ENCODE results near the gene EHMT2.
A peak's percentile ranks its signal among the peaks of the same experiment; 100 is the strongest.
"Not testable (repeated sequence)": the region's sequence is repeated elsewhere in the genome, so short reads cannot be mapped to it uniquely, and the experiment has no call there.

EHMT2 gene

DNA sequence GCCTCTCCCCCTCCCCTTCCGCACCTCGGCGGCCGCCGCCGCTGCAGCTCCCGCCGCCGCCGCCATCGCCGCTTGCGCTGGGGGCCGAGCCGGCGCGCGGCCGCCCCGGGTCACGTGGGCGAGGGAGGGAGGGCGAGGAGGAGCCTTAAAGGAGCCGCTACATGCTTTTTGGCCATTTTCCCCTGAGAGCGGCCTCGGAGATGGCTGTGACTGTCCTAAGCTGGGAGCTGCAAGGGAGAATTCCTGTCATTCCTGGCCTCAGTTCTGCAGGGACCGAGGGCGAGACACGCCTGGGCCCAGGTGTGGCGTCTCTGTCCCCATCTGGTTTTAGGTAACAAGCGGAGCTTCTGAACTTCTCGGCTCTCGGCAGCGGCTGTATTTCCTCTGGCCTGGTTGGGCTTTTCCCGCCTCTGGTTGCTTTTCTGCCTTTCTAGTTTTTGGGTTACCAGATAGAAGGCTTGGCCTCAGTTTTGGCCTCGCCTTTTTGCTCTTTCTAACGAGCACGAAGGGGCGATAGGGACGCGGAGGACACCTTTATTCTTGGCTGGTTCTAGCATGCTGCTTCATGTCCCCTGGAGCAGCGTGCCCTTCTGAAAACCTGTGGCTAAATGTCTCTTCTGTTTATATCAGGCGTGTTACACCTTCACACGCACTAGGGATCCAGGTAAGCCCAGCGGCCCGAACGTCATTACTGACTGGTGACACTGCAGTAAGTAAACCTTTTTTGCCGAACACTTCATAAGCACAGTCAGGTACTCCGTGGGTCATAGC, at the start of gene EHMT2:
Gene EHMT2 (minus strand): TSS at position 87 of the 771 bp plus-strand sequence. CDS start 21 bp downstream, at position 66.
- peak; percentile 69 for DNase-seq (ENCODE audit: low read depth)

DNA sequence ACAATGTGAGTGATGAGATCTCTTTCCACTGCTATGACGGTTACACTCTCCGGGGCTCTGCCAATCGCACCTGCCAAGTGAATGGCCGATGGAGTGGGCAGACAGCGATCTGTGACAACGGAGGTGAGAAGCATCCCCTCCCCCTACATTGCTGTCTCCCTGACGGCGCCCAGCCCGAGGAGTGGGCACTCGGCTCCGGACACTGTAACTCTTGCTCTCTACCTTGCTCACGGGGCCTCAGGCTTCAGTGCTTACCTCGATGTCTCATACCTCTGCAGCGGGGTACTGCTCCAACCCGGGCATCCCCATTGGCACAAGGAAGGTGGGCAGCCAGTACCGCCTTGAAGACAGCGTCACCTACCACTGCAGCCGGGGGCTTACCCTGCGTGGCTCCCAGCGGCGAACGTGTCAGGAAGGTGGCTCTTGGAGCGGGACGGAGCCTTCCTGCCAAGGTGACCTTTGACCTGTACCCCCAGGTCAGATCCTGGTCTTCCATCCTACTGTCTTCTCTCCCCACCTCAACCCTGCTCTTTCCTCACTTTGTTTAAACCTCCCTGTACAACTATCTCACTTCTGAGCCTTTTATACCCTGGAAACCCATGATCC, 49.7 kb upstream of the EHMT2 start:
- no peak for DNase-seq (ENCODE audit: low read depth)

DNA sequence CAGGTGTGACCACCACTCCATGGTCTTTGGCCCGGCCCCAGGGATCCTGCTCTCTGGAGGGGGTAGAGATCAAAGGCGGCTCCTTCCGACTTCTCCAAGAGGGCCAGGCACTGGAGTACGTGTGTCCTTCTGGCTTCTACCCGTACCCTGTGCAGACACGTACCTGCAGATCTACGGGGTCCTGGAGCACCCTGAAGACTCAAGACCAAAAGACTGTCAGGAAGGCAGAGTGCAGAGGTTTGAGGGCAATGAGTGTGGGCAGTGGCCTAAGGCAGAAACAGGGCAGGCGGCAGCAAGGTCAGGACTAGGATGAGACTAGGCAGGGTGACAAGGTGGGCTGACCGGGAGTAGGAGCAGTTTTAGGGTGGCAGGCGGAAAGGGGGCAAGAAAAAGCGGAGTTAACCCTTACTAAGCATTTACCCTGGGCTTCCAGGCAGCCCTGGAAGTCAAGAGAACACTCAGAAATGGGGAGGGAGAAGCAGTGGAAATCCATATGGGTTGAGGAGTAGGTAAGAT, 48.9 kb upstream of the EHMT2 start:
- DNase-seq (ENCODE audit: low read depth), result no peak

DNA sequence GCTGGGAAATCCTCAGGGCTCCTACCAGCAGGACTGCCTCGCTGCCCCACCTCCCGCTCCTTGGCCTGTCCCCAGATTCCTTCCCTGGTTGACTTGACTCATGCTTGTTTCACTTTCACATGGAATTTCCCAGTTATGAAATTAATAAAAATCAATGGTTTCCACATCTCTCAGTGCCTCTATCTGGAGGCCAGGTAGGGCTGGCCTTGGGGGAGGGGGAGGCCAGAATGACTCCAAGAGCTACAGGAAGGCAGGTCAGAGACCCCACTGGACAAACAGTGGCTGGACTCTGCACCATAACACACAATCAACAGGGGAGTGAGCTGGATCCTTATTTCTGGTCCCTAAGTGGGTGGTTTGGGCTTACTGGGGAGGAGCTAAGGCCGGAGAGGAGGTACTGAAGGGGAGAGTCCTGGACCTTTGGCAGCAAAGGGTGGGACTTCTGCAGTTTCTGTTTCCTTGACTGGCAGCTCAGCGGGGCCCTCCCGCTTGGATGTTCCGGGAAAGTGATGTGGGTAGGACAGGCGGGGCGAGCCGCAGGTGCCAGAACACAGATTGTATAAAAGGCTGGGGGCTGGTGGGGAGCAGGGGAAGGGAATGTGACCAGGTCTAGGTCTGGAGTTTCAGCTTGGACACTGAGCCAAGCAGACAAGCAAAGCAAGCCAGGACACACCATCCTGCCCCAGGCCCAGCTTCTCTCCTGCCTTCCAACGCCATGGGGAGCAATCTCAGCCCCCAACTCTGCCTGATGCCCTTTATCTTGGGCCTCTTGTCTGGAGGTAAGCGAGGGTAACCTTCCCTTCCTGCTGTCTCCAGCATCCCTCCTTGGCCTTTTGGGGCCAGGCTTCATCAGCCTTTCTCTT, 48.2 kb upstream of the EHMT2 start, which contains the start of gene CFB:
Gene CFB (plus strand): TSS at position 589 of the 863 bp plus-strand sequence. CDS start 127 bp downstream, at position 716.
- no peak for DNase-seq (ENCODE audit: low read depth)

DNA sequence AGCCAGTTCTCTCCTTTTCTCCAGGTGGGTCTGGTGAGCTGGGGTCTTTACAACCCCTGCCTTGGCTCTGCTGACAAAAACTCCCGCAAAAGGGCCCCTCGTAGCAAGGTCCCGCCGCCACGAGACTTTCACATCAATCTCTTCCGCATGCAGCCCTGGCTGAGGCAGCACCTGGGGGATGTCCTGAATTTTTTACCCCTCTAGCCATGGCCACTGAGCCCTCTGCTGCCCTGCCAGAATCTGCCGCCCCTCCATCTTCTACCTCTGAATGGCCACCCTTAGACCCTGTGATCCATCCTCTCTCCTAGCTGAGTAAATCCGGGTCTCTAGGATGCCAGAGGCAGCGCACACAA, 47.6 kb upstream of the EHMT2 start:
- DNase-seq (ENCODE audit: low read depth), result no peak

DNA sequence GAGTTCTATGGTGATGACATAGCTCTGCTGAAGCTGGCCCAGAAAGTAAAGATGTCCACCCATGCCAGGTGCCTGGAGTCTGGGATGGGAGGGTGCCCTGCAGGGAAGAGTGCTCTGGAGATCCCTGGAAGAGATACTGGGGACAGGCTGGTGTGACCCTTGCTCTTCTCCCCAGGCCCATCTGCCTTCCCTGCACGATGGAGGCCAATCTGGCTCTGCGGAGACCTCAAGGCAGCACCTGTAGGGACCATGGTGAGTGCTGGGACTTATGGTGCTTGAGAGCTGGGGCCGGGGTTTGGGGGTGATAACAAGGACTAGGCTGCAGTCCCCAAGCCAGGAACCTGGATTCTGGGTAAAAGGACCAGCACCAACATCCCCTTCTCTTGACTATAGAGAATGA, 46.2 kb upstream of the EHMT2 start:
- DNase-seq (ENCODE audit: low read depth), result no peak

DNA sequence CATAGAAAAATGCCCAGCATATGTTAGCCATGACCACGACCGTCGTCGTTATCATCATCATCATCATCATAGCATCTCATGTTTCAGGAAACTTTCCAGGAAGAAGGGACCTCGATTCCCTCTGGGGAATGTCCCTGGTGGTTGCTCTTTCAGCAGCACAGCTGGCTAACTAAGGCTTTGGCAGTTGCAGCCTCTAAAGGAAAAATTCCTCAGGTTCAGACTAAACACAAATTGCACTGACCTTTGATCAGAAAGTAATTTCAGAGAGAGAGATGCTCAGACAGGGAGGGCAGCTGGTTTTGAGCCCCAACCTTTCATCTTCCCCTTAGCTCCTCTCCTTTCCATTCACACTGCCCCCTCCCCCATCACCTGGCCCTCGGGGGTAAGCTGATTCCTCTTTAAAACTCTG, 42.8 kb upstream of the EHMT2 start:
- DNase-seq (ENCODE audit: low read depth), result no peak

DNA sequence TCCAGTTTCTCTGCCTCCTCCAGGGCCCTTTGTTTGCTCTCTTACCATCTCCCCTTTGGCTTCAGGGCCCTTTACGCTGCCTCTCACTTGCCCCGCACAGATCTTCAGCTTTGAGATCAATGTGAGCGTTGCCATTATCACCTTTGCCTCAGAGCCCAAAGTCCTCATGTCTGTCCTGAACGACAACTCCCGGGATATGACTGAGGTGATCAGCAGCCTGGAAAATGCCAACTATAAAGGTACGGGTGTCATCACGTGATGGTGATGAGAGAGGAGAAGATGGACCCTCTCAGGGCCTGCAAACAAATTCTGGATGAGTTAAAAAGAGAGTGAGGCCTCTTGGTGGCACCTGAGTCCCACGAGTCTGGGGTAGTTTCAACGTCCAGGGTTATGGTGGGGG, 38.3 kb upstream of the EHMT2 start:
- no peak for DNase-seq (ENCODE audit: low read depth)

DNA sequence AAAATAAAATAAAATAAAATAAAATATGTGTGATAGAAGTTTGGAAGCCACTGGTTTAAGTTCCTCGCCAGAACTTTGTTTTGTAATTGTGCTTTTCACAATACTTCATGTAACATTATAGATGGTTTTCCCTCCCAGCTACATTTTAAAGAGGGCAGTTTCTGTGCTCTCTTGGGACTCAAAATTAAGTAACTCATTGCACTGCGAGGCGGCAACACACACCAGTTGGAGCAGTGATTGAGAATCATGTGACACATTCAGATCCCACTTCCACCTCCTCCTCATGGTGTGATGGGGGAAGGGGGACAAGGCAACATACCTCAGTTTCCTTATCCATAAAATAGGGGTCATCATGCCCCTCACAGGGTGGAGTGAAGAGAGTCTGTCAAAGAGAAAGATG, 37.5 kb upstream of the EHMT2 start:
- DNase-seq (ENCODE audit: low read depth), result no peak

DNA sequence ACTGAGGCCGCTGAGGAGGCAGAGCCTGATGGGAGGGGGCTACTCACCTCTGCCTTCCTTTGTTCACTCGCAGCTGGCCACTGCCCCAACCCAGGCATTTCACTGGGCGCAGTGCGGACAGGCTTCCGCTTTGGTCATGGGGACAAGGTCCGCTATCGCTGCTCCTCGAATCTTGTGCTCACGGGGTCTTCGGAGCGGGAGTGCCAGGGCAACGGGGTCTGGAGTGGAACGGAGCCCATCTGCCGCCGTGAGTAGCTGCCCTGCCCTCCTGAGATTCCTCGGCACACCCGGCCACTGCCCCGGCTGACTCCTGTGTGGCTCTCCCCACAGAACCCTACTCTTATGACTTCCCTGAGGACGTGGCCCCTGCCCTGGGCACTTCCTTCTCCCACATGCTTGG, 36.0 kb upstream of the EHMT2 start:
- no peak for DNase-seq (ENCODE audit: low read depth)

DNA sequence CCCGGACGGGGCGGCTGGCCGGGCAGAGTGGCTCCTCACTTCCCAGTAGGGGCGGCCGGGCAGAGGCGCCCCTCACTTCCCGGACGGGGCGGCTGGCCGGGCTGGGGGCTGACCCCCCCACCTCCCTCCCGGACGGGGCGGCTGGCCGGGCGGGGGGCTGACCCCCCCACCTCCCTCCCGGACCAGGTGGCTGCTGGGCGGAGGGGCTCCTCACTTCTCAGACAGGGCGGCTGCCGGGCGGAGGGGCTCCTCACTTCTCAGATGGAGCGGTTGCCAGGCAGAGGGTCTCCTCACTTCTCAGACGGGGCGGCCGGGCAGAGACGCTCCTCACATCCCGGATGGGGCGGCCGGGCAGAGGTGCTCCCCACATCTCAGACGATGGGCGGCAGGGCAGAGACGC, 34.6 kb upstream of the EHMT2 start:
- not testable (repeated sequence) for DNase-seq (ENCODE audit: low read depth)

DNA sequence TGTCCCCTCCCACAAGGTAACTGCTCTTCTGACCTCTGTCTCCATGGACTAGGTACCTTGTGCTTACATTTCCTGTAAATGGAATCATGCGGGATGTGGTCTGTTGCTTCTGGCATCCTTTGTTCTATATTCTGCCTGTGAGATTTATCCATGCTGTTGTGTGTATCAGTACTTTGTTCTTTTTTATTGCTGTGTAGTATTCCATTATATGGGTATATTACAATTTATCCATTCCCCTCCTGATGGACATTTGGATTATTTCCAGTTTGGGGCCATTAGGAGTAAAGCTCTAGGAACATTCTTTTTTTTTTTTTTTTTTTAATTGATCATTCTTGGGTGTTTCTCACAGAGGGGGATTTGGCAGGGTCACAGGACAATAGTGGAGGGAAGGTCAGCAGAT, 33.5 kb upstream of the EHMT2 start:
- no peak for DNase-seq (ENCODE audit: low read depth)

DNA sequence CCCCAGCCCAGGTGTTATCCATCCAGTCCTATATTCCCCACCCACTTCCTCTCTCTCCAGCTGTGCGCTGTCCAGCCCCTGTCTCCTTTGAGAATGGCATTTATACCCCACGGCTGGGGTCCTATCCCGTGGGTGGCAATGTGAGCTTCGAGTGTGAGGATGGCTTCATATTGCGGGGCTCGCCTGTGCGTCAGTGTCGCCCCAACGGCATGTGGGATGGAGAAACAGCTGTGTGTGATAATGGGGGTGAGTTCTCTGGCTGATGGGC, 31.1 kb upstream of the EHMT2 start:
- no peak for DNase-seq (ENCODE audit: low read depth)

DNA sequence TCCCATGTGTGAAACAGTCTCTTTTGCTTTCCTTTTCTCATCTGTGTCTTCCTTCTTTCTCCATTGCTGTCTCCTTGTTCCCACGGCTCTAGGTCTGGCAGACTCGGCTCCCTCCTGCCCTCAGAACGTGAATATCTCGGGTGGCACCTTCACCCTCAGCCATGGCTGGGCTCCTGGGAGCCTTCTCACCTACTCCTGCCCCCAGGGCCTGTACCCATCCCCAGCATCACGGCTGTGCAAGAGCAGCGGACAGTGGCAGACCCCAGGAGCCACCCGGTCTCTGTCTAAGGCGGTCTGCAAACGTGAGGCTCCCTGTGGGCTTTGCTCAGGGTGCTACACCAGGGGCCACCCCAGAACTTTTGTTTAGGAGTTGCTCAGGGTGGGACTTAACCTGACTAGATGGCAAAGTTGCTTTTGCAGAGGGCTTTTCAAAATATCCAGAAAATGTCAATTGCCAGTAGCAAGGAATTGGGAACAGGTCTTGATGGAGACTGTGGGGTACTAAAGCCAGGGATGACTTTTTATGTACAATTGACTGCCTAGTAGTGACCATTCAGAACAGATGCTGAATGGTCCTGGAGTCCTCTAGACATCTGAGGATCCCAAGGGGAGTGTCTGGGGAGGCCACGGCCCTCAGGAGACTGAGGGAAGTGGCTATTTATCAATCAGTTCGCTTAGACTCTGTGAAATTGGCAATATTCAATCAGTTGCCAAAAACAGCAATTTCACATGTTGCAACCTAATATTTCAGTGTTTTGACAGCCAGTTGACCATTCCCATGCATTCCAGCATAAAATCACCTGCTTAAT, 30.6 kb upstream of the EHMT2 start:
- DNase-seq (ENCODE audit: low read depth), result no peak

DNA sequence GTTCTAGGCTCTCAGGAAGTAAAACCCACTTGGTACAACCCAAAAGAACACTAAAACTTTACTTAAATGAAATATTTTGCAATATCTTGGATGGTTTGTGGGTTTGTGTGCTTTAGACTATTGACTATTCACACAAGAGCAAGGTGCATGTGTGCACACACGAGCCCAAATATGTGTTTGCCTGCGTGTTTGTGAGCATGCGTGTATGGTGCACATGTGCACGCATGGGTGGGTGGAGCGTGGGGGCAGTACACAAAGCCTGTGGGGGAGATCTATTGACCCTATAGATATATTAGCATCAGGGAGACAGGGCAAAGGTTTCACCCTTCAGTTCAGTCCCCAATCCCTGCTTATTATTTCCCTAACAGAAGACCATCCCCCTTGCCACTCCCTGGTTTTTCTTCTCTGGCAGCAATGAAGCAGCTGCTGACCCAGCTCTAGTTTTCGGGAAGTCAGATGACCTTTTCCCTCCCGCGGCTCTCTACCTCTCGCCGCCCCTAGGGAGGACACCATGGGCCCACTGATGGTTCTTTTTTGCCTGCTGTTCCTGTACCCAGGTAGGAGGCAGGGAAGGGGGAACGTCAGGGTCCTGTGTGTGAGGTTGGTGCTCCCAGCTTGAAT, 29.9 kb upstream of the EHMT2 start, which contains the start of gene C2:
Gene C2 (plus strand): TSS at position 476 of the 621 bp plus-strand sequence. CDS start 36 bp downstream, at position 512.
- DNase-seq (ENCODE audit: low read depth), result no peak

DNA sequence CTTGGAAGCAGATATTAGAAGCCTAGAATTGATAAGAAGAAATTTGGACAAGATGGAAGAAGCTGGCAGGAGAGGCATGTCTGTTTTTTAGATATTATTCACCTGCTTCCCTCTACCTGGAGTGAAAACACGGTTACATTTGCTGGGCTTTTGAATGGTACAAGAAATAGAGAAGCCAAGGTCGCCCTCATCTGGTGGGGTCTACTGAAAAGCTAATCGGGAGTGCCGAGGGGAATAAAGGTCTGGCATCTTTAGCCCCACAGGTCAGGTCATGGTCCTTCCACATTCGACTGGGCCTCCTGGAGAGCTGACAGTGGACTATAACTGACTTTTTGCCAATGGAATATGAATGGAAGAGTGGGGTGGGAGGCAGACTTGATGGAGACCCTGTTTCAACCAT, 25.4 kb upstream of the EHMT2 start:
- DNase-seq (ENCODE audit: low read depth), result no peak

DNA sequence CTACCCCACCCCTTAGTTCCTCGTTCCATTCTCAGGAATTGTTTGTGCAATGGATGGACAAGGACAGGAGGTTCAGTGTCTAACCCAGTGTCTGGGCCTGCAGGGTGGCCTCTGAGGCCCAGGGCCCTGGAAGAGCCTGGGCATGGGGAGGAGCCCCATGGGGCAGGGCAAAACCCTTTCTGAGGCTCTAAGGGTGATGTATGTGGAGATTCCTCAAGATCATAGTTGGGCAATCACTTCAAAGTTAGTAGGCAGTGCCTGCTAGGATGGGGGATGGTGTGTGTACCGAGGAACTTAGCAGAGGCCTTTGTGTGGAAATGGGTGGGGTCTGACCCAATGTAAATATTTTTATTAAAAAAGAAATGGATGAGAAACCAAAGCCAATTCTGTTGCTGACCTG, 23.3 kb upstream of the EHMT2 start:
- no peak for DNase-seq (ENCODE audit: low read depth)

DNA sequence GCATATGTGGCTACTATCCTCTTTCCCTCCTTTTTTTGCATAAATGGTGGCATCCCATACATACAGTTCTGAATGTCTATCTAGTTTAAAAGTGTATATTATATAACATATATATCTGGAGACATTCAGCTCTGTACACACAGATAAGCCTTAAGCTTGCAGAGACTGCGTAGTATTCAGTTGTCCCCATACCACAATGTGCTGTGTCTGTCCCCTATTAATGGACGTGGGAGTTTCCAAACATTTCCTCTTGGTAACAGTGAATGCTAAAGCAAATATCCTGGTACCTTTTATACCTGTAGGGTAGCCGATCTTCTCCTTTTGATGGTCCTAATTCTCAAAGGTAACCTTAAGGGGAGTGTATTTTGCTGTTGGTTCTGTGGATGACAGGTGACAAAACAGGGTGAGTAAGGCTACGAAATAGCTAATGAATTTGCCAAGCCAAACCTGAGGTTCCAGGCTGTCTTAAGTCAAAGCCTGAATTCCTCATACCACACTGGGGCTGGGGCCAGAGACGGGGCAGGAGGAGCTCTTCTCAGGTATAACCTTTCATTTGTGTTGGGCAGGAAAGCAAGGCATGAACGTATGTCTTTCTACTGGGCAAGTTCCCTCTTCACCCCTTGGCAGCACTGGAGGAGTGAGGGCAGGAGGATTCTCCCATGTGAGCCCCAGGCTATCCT, 22.3 kb upstream of the EHMT2 start:
- DNase-seq (ENCODE audit: low read depth), result no peak

DNA sequence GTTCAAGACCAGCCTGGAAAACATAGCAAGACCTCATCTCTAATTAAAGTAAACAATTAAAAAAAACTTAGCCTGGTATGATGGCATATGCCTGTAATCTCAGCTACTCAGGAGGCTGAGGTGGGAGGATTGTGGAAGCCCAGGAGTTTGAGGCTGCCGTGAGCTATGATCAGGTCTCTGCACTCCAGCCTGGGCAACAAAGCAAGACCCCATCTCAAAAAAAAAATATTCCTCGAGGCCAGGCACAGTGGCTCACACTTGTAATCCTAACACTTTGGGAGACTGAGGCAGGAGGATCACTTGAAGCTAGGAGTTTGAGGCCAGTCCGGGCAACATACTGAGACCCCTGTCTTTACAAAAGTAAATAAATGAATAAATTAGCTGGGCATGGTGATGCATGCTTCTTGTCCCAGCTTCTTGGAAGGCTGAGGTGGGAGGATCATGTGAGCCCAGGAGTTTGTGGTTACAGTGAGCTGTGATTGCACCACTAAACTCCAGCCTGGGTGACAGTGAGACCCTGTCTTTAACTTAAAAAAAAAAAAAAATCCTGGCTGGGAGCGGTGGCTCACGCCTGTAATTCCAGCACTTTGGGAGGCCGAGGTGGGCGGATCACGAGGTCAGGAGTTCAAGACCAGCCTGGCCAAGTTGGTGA, 20.7 kb upstream of the EHMT2 start:
- no peak for DNase-seq (ENCODE audit: low read depth)

DNA sequence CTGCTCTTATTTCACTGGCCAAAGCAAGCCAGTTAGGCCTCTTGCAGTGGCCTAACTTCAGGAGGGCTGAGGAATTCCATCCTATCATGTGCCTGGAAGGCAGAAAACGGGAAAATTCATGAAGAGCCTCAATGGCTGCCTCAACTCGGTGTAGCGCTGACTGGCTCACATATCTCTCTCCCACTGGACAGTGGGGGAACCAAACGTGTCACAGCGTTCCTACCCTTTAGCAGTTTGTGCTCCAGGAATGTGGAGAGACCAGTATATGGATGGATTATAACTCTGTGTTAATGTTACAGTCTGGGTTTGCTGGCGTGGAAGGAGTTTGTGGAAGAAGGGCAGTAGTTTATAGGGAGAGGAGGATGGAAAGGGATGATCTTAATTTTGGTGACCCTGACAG, 18.3 kb upstream of the EHMT2 start:
- no peak for DNase-seq (ENCODE audit: low read depth)

All from stimulated activated CD8-positive, alpha-beta memory T cell treated with anti-CD3 and anti-CD28 coated beads, Interleukin-15, amount 100 ng/mL, for 1 hour (primary cell).